Esophagus mucosa (tissue), 1 donor: ENCODE data around the gene DGCR2. TPM values are rescaled to one million over a fixed set of nuclear protein-coding genes. Genes with fewer than 3 reads are reported as not detected.
A peak's percentile ranks its signal among the peaks of the same experiment; 100 is the strongest.
"Not testable (repeated sequence)": the region's sequence is repeated elsewhere in the genome, so short reads cannot be mapped to it uniquely, and the experiment has no call there.

Experiments used
- ATAC-seq: fragments of 200-7000 bp; cut with Tn5 transposase; one replicate; pipeline ENCODE4 v1.9.1; 2020
- total RNA-seq: library from RNA; stranded (reverse); gene quantifications from one replicate; pipeline ENCODE4 v1.2.4, GENCODE V29; 2023
- donor health status: DM: yes; HTN: yes; CAD: no.

Gene DGCR2
- total RNA-seq, 1 donor from 2014 or later: 46.6 TPM

GRCh38 chr22:19040391-19040861 lies 81.8 kb downstream of the DGCR2 start:
- no peak for ATAC-seq

- no peak for ATAC-seq
Measured at GRCh38 chr22:19039796-19040280, 82.4 kb downstream of the DGCR2 start.

GRCh38 chr22:19039448-19039780 lies 82.8 kb downstream of the DGCR2 start:
- no peak for ATAC-seq

GRCh38 chr22:19038728-19039447 lies 83.3 kb downstream of the DGCR2 start:
- ATAC-seq: no peak

GRCh38 chr22:19038164-19038546 lies 84.1 kb downstream of the DGCR2 start:
- ATAC-seq: no peak

- no peak for ATAC-seq
Measured at GRCh38 chr22:19037282-19038163, 84.7 kb downstream of the DGCR2 start.

GRCh38 chr22:19036523-19037273 lies 85.5 kb downstream of the DGCR2 start:
- no peak for ATAC-seq

GRCh38 chr22:19036229-19036522 lies 86.0 kb downstream of the DGCR2 start:
- no peak for ATAC-seq

GRCh38 chr22:19035474-19036228 lies 86.6 kb downstream of the DGCR2 start:
- peak; percentile 13 for ATAC-seq

- ATAC-seq: not testable (repeated sequence)
Measured at GRCh38 chr22:19035126-19035473, 87.1 kb downstream of the DGCR2 start.

- not testable (repeated sequence) for ATAC-seq
Measured at GRCh38 chr22:19034724-19035120, 87.5 kb downstream of the DGCR2 start.

- ATAC-seq: peak; percentile 3
Measured at GRCh38 chr22:19034031-19034723, 88.0 kb downstream of the DGCR2 start.

GRCh38 chr22:19033568-19033905 lies 88.7 kb downstream of the DGCR2 start:
- peak; percentile 23 for ATAC-seq

GRCh38 chr22:19032898-19033567 lies 89.2 kb downstream of the DGCR2 start:
- ATAC-seq: peak; percentile 4

- ATAC-seq: not testable (repeated sequence)
Measured at GRCh38 chr22:19032156-19032785, 89.9 kb downstream of the DGCR2 start.

- not testable (repeated sequence) for ATAC-seq
Measured at GRCh38 chr22:19030889-19031252, 91.3 kb downstream of the DGCR2 start.

GRCh38 chr22:19030226-19030888 lies 91.9 kb downstream of the DGCR2 start:
- not testable (repeated sequence) for ATAC-seq

GRCh38 chr22:19029113-19030103 lies 92.8 kb downstream of the DGCR2 start:
- not testable (repeated sequence) for ATAC-seq

GRCh38 chr22:19028060-19028455 lies 94.2 kb downstream of the DGCR2 start:
- not testable (repeated sequence) for ATAC-seq
